Heart right ventricle (tissue), 16 donors: ENCODE results near the gene DLAT. TPM values are rescaled to one million over a fixed set of nuclear protein-coding genes. Genes with fewer than 3 reads are reported as not detected.

Experiments
- ATAC-seq, 8 donors: fragments of 200-7000 bp; cut with Tn5 transposase; one replicate each; pipeline ENCODE4 v1.9.1; 2020; ENCODE audit warnings: mild to moderate bottlenecking in 8 of 8, moderate library complexity in 8 of 8, moderate number of reproducible peaks in 1 of 8
- DNase-seq, 2 donors: peaks; one replicate each; pipeline ENCODE4 v3.0.0-alpha.2; 2020
- H3K27ac ChIP-seq, 10 donors: fragments of 200-600 bp; sonication (generic) in 2 of 10; one replicate each; pipeline versions ENCODE4 v1.5.0 to v1.8.0; 2020 to 2022; ENCODE audit warnings: mild to moderate bottlenecking in 3 of 10
- H3K27me3 ChIP-seq, 7 donors: fragments of 200-600 bp; one replicate each; pipeline ENCODE4 v1.8.0; 2021 to 2022; ENCODE audit warnings: mild to moderate bottlenecking in 2 of 7
- H3K36me3 ChIP-seq, 9 donors: fragments of 200-600 bp; sonication (generic) in 1 of 9; one replicate each; pipeline versions ENCODE4 v1.5.0 to v1.8.0; 2020 to 2022; ENCODE audit warnings: mild to moderate bottlenecking in 2 of 9
- H3K4me1 ChIP-seq, 9 donors: fragments of 200-600 bp; sonication (generic) in 1 of 9; one replicate each; pipeline versions ENCODE4 v1.5.0 to v1.8.0; 2020 to 2022; ENCODE audit warnings: mild to moderate bottlenecking in 4 of 9
- H3K4me3 ChIP-seq, 10 donors: fragments of 200-600 bp; sonication (generic) in 2 of 10; one replicate each; pipeline versions ENCODE4 v1.5.0 to v1.8.0; 2020 to 2022; ENCODE audit warnings: mild to moderate bottlenecking in 7 of 10, moderate library complexity in 2 of 10
- H3K9me3 ChIP-seq, 11 donors: fragments of 200-600 bp in 10 of 11; sonication (generic) in 2 of 11; one replicate each; pipeline versions ENCODE4 v1.5.0 to v1.8.0; 2013 to 2022; ENCODE audit warnings: mild to moderate bottlenecking in 2 of 11, control low read depth in 1 of 11, moderate library complexity in 1 of 11
- WGBS, 2 donors: extraction: QIAGEN DNeasy Blood & Tissue Kit; methylation state at CpG; one replicate each; pipeline ENCODE4 v1.1.7; 2013; ENCODE audit warnings: inconsistent platforms in 1 of 2; 5-methylcytosine and 5-hydroxymethylcytosine counted together
- intact Hi-C, 10 donors: fragments of 100-400 bp; cut with DNase I; formaldehyde crosslinking; loops; one replicate each; pipeline versions ENCODE4 v1.11.1 to v1.14.2; 2022
- polyA plus RNA-seq, 2 donors: library from polyadenylated mRNA; stranded (reverse); fragments of 200-250 nt; gene quantifications; one replicate each; pipeline ENCODE4 v1.2.3, GENCODE V29; 2013
- total RNA-seq, 10 donors: library from RNA; stranded (reverse); fragmentation: NEBNext Ultra II Directional in 3 of 10; extraction: Animal tissue kit (Norgen Biotek cat#: 25700) in 3 of 10; gene quantifications; one replicate each; pipeline versions ENCODE4 v1.2.1 to v1.2.4, GENCODE V29; 2021 to 2023
- TF ChIP-seq, protein P1 (sequence below), 9 donors: fragments of 200-600 bp; sonication (generic) in 2 of 9; IDR thresholded peaks; one replicate each; pipeline versions ENCODE4 v1.5.0 to v1.8.0; 2021 to 2022; ENCODE audit warnings: antibody characterized with exemption in 9 of 9, mild to moderate bottlenecking in 5 of 9, moderate library complexity in 1 of 9
- donor health status: Arrhythmogenic right ventricular cardiomyopathy.
- donor health status: ischemic (EF 13 %, LVEDD 7.1; RV severe dilation, severe dysfunction).
- donor health status: healthy with polysubstance abuse.
- donor health status: DM: no; HTN: yes; CAD: no.
- donor health status: DM: no; HTN: no; CAD: no.
- donor health status: ischemic (EF 25% LVEDD 6.9; RV normal size, moderate dysfunction).
- donor health status: ischemic (EF 25% LVEDD 5.7; RV mildly dilated, moderate dysfunction).
- donor health status: healthy.
- donor health status: DM: yes; HTN: yes; CAD: no.
- donor health status: Ischemic cardiomyopathy.
- donor health status: ischemic (EF 35%, LVEDD 5.7; RV mildly dilated, moderate dysfunction).
- donor health status: nonischemic (EF 11% LVEDD 7.7; RV severe dilation, severe dysfunction).
- donor health status: DM: yes; HTN: yes; CAD: no.
- donor health status: PGD.
- donor health status: ischemic (EF 29% LVEDD 5.4; RV normal size, mild dysfunction).
- donor health status: nonischemic (EF 23%, LVEDD 6.1; RV moderate dilation, normal function).

The DLAT gene
- total and polyA plus RNA-seq, 12 donors = 27.4 to 191 (median 170) TPM

DNA sequence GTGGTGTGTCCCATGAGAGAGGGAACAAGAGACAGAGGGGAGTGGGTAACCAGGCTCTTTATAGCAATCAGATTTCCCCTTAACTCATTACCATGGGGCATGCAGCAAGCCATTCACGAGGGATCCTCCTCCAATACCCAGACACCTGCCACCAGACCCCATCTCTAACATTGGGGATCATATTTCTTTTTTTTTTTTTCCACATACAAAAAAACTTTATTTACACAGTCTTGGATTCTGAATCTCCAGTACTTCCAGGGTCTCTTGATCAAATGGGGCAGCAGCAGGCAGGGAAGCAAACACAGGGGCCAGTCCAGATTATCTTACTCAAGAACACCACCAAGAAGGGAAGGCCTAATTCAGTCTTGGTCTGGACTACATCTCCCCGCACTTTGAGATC lies 4.3 kb downstream of the DLAT start:
- intact Hi-C loops = loop anchor here in 1 of 10 donors (5.0 kb wide), 1 partner anchor 43 kb away; the partner anchor contains the start of genes NKAPD1 and PIH1D2
- ATAC-seq (no peak), DNase-seq (no peak)
- TF ChIP-seq, protein P1, sequence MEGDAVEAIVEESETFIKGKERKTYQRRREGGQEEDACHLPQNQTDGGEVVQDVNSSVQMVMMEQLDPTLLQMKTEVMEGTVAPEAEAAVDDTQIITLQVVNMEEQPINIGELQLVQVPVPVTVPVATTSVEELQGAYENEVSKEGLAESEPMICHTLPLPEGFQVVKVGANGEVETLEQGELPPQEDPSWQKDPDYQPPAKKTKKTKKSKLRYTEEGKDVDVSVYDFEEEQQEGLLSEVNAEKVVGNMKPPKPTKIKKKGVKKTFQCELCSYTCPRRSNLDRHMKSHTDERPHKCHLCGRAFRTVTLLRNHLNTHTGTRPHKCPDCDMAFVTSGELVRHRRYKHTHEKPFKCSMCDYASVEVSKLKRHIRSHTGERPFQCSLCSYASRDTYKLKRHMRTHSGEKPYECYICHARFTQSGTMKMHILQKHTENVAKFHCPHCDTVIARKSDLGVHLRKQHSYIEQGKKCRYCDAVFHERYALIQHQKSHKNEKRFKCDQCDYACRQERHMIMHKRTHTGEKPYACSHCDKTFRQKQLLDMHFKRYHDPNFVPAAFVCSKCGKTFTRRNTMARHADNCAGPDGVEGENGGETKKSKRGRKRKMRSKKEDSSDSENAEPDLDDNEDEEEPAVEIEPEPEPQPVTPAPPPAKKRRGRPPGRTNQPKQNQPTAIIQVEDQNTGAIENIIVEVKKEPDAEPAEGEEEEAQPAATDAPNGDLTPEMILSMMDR (IDR thresholded peaks at IDR 0.05) = no peak
- WGBS, 2 donors = 92 to 95% methylated on average over 2 of the region's 2 CpGs
- Histone ChIP-seq H3K4me1 (peaks cover 0 to 24% (median 8%) of the 10 kb centered on the region in 9 donors), H3K36me3 (peaks cover 0 to 67% (median 42%) of the 10 kb centered on the region in 9 donors), H3K27ac (no peak overlapping the region), H3K27me3 (no peaks in the 10 kb centered on the region), H3K4me3 (no peak overlapping the region), H3K9me3 (no peaks in the 10 kb centered on the region)

DNA sequence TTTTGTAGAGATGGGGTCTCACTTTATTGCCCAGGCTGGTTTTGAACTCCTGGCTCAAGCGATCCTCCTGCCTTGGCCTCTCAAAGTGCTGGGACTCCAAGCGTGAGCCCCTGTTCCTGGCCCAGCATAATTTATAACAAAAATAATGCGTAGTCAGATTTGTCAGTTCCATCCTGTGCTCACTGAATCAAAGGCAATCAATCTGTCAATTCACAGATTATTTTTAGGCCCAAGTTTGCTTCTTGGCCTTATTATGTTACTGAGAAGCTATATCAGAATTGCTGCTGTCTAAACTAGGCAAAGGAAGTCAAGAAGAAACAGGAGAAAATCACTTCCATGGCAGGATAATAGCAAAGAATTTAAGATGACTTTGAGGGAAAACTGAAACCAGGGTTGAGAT lies 8.7 kb downstream of the DLAT start:
- Histone ChIP-seq H3K27ac (no peak overlapping the region), H3K9me3 (no peaks in the 10 kb centered on the region), H3K4me1 (peaks cover 0 to 15% (median 0%) of the 10 kb centered on the region in 9 donors), H3K4me3 (no peak overlapping the region), H3K36me3 (peaks cover 0 to 98% (median 55%) of the 10 kb centered on the region in 9 donors), H3K27me3 (no peaks in the 10 kb centered on the region)
- no peak for ATAC-seq
- TF ChIP-seq, protein P1 (IDR thresholded peaks at IDR 0.05) = no peak
- WGBS, 2 donors = 96 to 98% methylated on average over 3 of the region's 3 CpGs
- intact Hi-C loops = no loop called here
- no peak for DNase-seq

DNA sequence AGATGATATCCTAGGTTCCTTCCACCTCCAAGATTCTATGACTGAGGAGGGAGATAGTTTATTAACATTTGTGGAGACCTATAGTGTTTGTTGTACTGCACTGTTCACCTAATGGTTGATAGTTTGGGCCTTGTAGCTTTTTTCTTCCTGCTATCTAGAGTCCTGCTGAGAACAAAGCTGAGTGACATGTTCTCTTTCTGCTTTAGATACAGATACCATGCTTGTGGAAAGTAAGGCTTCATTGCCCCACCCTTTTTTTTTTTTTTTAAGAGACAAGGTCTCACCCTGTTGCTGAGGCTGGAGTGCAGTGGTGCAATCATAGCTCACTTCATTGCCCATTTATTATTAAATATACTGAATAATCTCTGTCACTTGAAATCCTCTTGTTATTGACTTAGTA lies 12.3 kb downstream of the DLAT start:
- H3K4me3 ChIP-seq = no peak overlapping the region
- H3K27me3 ChIP-seq = no peaks in the 10 kb centered on the region
- intact Hi-C loops = no loop called here
- ATAC-seq (peak in 3 of 8 donors; percentile 53 to 61 (median 56)), DNase-seq (no peak)
- H3K36me3 ChIP-seq = peaks cover 0 to 98% (median 55%) of the 10 kb centered on the region in 9 donors
- peaks cover 0 to 18% (median 1%) of the 10 kb centered on the region in 9 donors for H3K4me1 ChIP-seq
- no peak overlapping the region for H3K27ac ChIP-seq
- TF ChIP-seq, protein P1 (IDR thresholded peaks at IDR 0.05) = no peak
- H3K9me3 ChIP-seq = no peaks in the 10 kb centered on the region

DNA sequence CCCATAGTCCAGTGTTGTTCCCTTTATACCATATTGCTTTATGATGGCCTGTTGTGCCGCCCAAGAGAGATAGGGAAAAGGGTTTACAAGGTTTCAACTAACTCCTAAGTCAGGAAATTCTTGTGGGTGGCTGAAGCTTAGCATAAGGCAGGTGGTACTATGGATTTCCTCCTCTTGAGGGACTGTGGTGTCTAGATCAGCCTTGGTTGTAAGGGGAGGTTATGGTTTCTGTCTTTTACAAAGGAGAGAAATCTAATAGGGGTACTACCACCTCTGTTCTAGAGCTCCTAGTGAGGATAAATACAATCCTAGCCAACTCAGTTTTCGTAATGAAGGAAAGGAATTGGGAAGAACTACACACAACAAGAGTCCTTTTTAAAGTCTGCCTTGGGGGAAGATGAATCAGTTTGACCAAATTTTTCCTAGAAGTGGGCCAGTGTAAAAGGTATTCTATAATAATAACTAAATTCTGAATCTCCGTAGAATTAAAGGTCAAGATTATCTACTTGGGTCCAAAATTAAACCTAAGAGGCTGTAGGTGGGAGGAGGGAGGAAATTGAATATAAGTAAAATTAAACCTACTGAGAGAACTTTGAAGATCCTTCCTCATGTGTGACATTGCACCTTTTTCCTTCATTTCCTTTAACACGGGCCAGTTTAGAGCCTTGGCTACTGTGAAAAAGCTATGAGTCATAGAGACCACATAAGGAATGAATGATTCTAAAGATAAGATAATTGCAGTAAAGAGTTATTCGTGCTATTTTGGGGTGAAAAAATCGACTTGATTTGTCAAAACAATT lies 17.2 kb downstream of the DLAT start:
- Histone ChIP-seq H3K36me3 (peaks cover 0 to 100% (median 60%) of the 10 kb centered on the region in 9 donors), H3K4me1 (peaks cover 0 to 18% (median 3%) of the 10 kb centered on the region in 9 donors), H3K9me3 (peaks cover 0 to 5% (median 0%) of the 10 kb centered on the region in 11 donors), H3K4me3 (no peak overlapping the region), H3K27ac (peak overlapping the region in 1 of 10 donors; percentile 29), H3K27me3 (no peaks in the 10 kb centered on the region)
- intact Hi-C loops = no loop called here
- TF ChIP-seq, protein P1 (IDR thresholded peaks at IDR 0.05) = no peak
- no peak for ATAC-seq
- no peak for DNase-seq
- WGBS, 2 donors = 59% methylated on average over 6 of the region's 6 CpGs
